K562 (cell line): ENCODE data around the gene RFT1.

Experiments
- TF ChIP-seq, protein P1 (sequence below): sonication (generic); formaldehyde crosslinking; IDR thresholded peaks from 2 replicates; pipeline ENCODE4 v1.8.1; 2022; ENCODE audit warnings: missing genetic modification reagents
- TF ChIP-seq, protein P2 (sequence below): sonication (generic); formaldehyde crosslinking; IDR thresholded peaks from 2 replicates; pipeline ENCODE4 v1.8.0; 2022; ENCODE audit warnings: missing genetic modification reagents, mild to moderate bottlenecking, borderline replicate concordance

DNA sequence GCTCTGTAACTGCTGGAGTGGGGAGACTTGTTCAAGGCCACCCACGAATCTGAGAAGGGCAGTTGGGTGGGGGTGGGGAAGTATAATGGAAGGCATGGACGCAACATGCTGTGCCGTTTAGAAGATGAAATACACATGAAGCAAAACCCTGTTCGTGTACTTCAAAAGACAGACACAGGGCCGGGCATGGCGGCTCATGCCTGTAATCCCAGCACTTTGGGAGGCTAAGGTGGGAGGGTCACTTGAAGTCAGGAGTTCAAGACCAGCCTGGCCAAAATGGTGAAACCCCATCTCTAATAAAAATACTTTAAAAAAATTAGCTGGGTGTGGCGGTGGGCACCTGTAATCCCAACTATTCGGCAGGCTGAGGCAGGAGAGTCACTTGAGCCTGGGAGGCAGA, 47.5 kb downstream of the RFT1 start:
- TF ChIP-seq, protein P1, sequence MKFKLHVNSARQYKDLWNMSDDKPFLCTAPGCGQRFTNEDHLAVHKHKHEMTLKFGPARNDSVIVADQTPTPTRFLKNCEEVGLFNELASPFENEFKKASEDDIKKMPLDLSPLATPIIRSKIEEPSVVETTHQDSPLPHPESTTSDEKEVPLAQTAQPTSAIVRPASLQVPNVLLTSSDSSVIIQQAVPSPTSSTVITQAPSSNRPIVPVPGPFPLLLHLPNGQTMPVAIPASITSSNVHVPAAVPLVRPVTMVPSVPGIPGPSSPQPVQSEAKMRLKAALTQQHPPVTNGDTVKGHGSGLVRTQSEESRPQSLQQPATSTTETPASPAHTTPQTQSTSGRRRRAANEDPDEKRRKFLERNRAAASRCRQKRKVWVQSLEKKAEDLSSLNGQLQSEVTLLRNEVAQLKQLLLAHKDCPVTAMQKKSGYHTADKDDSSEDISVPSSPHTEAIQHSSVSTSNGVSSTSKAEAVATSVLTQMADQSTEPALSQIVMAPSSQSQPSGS (CRISPR knock-in tag) = no peak
- TF ChIP-seq, protein P2, sequence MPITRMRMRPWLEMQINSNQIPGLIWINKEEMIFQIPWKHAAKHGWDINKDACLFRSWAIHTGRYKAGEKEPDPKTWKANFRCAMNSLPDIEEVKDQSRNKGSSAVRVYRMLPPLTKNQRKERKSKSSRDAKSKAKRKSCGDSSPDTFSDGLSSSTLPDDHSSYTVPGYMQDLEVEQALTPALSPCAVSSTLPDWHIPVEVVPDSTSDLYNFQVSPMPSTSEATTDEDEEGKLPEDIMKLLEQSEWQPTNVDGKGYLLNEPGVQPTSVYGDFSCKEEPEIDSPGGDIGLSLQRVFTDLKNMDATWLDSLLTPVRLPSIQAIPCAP = no peak
